Heart right ventricle (tissue), 16 donors: ENCODE measurements around the gene KSR2. TPM values are rescaled to one million over a fixed set of nuclear protein-coding genes. Genes with fewer than 3 reads are reported as not detected.

Experiments
- ATAC-seq, 8 donors: fragments of 200-7000 bp; cut with Tn5 transposase; one replicate each; pipeline ENCODE4 v1.9.1; 2020; ENCODE audit warnings: mild to moderate bottlenecking in 8 of 8, moderate library complexity in 8 of 8, moderate number of reproducible peaks in 1 of 8
- DNase-seq, 2 donors: peaks; one replicate each; pipeline ENCODE4 v3.0.0-alpha.2; 2020
- H3K27ac ChIP-seq, 10 donors: fragments of 200-600 bp; sonication (generic) in 2 of 10; one replicate each; pipeline versions ENCODE4 v1.5.0 to v1.8.0; 2020 to 2022; ENCODE audit warnings: mild to moderate bottlenecking in 3 of 10
- H3K27me3 ChIP-seq, 7 donors: fragments of 200-600 bp; one replicate each; pipeline ENCODE4 v1.8.0; 2021 to 2022; ENCODE audit warnings: mild to moderate bottlenecking in 2 of 7
- H3K36me3 ChIP-seq, 9 donors: fragments of 200-600 bp; sonication (generic) in 1 of 9; one replicate each; pipeline versions ENCODE4 v1.5.0 to v1.8.0; 2020 to 2022; ENCODE audit warnings: mild to moderate bottlenecking in 2 of 9
- H3K4me1 ChIP-seq, 9 donors: fragments of 200-600 bp; sonication (generic) in 1 of 9; one replicate each; pipeline versions ENCODE4 v1.5.0 to v1.8.0; 2020 to 2022; ENCODE audit warnings: mild to moderate bottlenecking in 4 of 9
- H3K4me3 ChIP-seq, 10 donors: fragments of 200-600 bp; sonication (generic) in 2 of 10; one replicate each; pipeline versions ENCODE4 v1.5.0 to v1.8.0; 2020 to 2022; ENCODE audit warnings: mild to moderate bottlenecking in 7 of 10, moderate library complexity in 2 of 10
- H3K9me3 ChIP-seq, 11 donors: fragments of 200-600 bp in 10 of 11; sonication (generic) in 2 of 11; one replicate each; pipeline versions ENCODE4 v1.5.0 to v1.8.0; 2013 to 2022; ENCODE audit warnings: mild to moderate bottlenecking in 2 of 11, control low read depth in 1 of 11, moderate library complexity in 1 of 11
- CTCF ChIP-seq, 9 donors: fragments of 200-600 bp; sonication (generic) in 2 of 9; IDR thresholded peaks; one replicate each; pipeline versions ENCODE4 v1.5.0 to v1.8.0; 2021 to 2022; ENCODE audit warnings: antibody characterized with exemption in 9 of 9, mild to moderate bottlenecking in 5 of 9, moderate library complexity in 1 of 9
- WGBS, 2 donors: extraction: QIAGEN DNeasy Blood & Tissue Kit; methylation state at CpG; one replicate each; pipeline ENCODE4 v1.1.7; 2013; ENCODE audit warnings: inconsistent platforms in 1 of 2; 5-methylcytosine and 5-hydroxymethylcytosine counted together
- intact Hi-C, 10 donors: fragments of 100-400 bp; cut with DNase I; formaldehyde crosslinking; loops; one replicate each; pipeline versions ENCODE4 v1.11.1 to v1.14.2; 2022
- polyA plus RNA-seq, 2 donors: library from polyadenylated mRNA; stranded (reverse); fragments of 200-250 nt; gene quantifications; one replicate each; pipeline ENCODE4 v1.2.3, GENCODE V29; 2013
- total RNA-seq, 10 donors: library from RNA; stranded (reverse); fragmentation: NEBNext Ultra II Directional in 3 of 10; extraction: Animal tissue kit (Norgen Biotek cat#: 25700) in 3 of 10; gene quantifications; one replicate each; pipeline versions ENCODE4 v1.2.1 to v1.2.4, GENCODE V29; 2021 to 2023
- donor health status: Arrhythmogenic right ventricular cardiomyopathy.
- donor health status: ischemic (EF 13 %, LVEDD 7.1; RV severe dilation, severe dysfunction).
- donor health status: healthy with polysubstance abuse.
- donor health status: DM: no; HTN: yes; CAD: no.
- donor health status: DM: no; HTN: no; CAD: no.
- donor health status: ischemic (EF 25% LVEDD 6.9; RV normal size, moderate dysfunction).
- donor health status: ischemic (EF 25% LVEDD 5.7; RV mildly dilated, moderate dysfunction).
- donor health status: healthy.
- donor health status: DM: yes; HTN: yes; CAD: no.
- donor health status: Ischemic cardiomyopathy.
- donor health status: ischemic (EF 35%, LVEDD 5.7; RV mildly dilated, moderate dysfunction).
- donor health status: nonischemic (EF 11% LVEDD 7.7; RV severe dilation, severe dysfunction).
- donor health status: DM: yes; HTN: yes; CAD: no.
- donor health status: PGD.
- donor health status: ischemic (EF 29% LVEDD 5.4; RV normal size, mild dysfunction).
- donor health status: nonischemic (EF 23%, LVEDD 6.1; RV moderate dilation, normal function).

The KSR2 gene
- total and polyA plus RNA-seq, 12 donors = 0.02 TPM; not detected in 9

- peaks cover 0 to 3% (median 0%) of the 10 kb centered on the region in 9 donors for H3K4me1 ChIP-seq
- no peak overlapping the region for H3K4me3 ChIP-seq
- no peak for TF ChIP-seq CTCF (IDR thresholded peaks at IDR 0.05)
- no peak overlapping the region for H3K27ac ChIP-seq
- ATAC-seq (peak in 2 of 8 donors; percentile 25 to 44), DNase-seq (no peak)
- H3K27me3 ChIP-seq = peaks cover 0 to 18% (median 0%) of the 10 kb centered on the region in 7 donors
- H3K9me3 ChIP-seq = no peaks in the 10 kb centered on the region
- H3K36me3 ChIP-seq = no peaks in the 10 kb centered on the region
- WGBS, 2 donors = 66 to 69% methylated on average over 5 of the region's 5 CpGs
- intact Hi-C loops = no loop called here
These were observed 190.1 kb downstream of the KSR2 start for GRCh38 chr12:117778656-117779055.

GRCh38 chr12:117774941-117775775 is 193.6 kb downstream of the KSR2 start:
- Histone ChIP-seq H3K4me3 (no peak overlapping the region), H3K36me3 (no peaks in the 10 kb centered on the region), H3K9me3 (no peaks in the 10 kb centered on the region), H3K27ac (no peak overlapping the region), H3K4me1 (peaks cover 0 to 3% (median 0%) of the 10 kb centered on the region in 9 donors), H3K27me3 (peaks cover 0 to 10% (median 0%) of the 10 kb centered on the region in 7 donors)
- TF ChIP-seq CTCF (IDR thresholded peaks at IDR 0.05) = no peak
- WGBS, 2 donors = 56 to 67% methylated on average over 5 of the region's 5 CpGs
- intact Hi-C loops = no loop called here
- ATAC-seq (no peak), DNase-seq (no peak)

GRCh38 chr12:117768860-117769259 is 199.9 kb downstream of the KSR2 start:
- DNase-seq (no peak), ATAC-seq (no peak)
- no peak for TF ChIP-seq CTCF (IDR thresholded peaks at IDR 0.05)
- Histone ChIP-seq H3K9me3 (peaks cover 0 to 17% (median 7%) of the 10 kb centered on the region in 11 donors), H3K36me3 (no peaks in the 10 kb centered on the region), H3K4me3 (no peak overlapping the region), H3K4me1 (no peaks in the 10 kb centered on the region), H3K27ac (no peak overlapping the region), H3K27me3 (peaks cover 0 to 10% (median 0%) of the 10 kb centered on the region in 7 donors)
- intact Hi-C loops = no loop called here
- 53 to 63% methylated on average over 3 of the region's 3 CpGs for WGBS, 2 donors

GRCh38 chr12:117766008-117766407 is 202.8 kb downstream of the KSR2 start:
- H3K27ac ChIP-seq = no peak overlapping the region
- H3K9me3 ChIP-seq = peaks cover 0 to 17% (median 7%) of the 10 kb centered on the region in 11 donors
- no peaks in the 10 kb centered on the region for H3K4me1 ChIP-seq
- ATAC-seq (no peak), DNase-seq (no peak)
- 90 to 91% methylated on average over 2 of the region's 2 CpGs for WGBS, 2 donors
- TF ChIP-seq CTCF (IDR thresholded peaks at IDR 0.05) = no peak
- H3K4me3 ChIP-seq = no peak overlapping the region
- no peaks in the 10 kb centered on the region for H3K36me3 ChIP-seq
- H3K27me3 ChIP-seq = peaks cover 0 to 10% (median 0%) of the 10 kb centered on the region in 7 donors
- intact Hi-C loops = no loop called here
